OCI-LY3 (cell line): Measurements from ENCODE around the gene DHRSX.

Experiments used
- EZH2phosphoT487 ChIP-seq: fragments of 200-600 bp; shearing (Covaris generic); IDR thresholded peaks from 2 replicates; pipeline ENCODE4 v1.6.1; 2018; ENCODE audit warnings: antibody characterized with exemption, mixed run types, low read depth
- TF ChIP-seq, protein P1 (sequence below): fragments of 200-600, 300-600 bp; sonication (generic); IDR thresholded peaks from 2 replicates; pipeline ENCODE4 v1.5.1; 2014; ENCODE audit warnings: antibody characterized with exemption, low read length, low read depth

- TF ChIP-seq, protein P1, sequence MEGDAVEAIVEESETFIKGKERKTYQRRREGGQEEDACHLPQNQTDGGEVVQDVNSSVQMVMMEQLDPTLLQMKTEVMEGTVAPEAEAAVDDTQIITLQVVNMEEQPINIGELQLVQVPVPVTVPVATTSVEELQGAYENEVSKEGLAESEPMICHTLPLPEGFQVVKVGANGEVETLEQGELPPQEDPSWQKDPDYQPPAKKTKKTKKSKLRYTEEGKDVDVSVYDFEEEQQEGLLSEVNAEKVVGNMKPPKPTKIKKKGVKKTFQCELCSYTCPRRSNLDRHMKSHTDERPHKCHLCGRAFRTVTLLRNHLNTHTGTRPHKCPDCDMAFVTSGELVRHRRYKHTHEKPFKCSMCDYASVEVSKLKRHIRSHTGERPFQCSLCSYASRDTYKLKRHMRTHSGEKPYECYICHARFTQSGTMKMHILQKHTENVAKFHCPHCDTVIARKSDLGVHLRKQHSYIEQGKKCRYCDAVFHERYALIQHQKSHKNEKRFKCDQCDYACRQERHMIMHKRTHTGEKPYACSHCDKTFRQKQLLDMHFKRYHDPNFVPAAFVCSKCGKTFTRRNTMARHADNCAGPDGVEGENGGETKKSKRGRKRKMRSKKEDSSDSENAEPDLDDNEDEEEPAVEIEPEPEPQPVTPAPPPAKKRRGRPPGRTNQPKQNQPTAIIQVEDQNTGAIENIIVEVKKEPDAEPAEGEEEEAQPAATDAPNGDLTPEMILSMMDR, result no peak
- TF ChIP-seq EZH2phosphoT487, result no peak
These were observed 308.0 kb downstream of the DHRSX start for GRCh38 chrX:2192584-2193272.
